ENCODE measurements around the gene IGSF9B. TPM values are rescaled to one million over a fixed set of nuclear protein-coding genes. Genes with fewer than 3 reads are reported as not detected.

Gene IGSF9B
- total RNA-seq, 1 experiment from 2014 or later = not detected

- H3K36me3 ChIP-seq = no peaks in the 10 kb centered on the region
- no peaks in the 10 kb centered on the region for H3K9me3 ChIP-seq (replicated peaks)
- H3K27me3 ChIP-seq (replicated peaks) = no peaks in the 10 kb centered on the region
- H3K4me3 ChIP-seq = no peak overlapping the region
- no peaks in the 10 kb centered on the region for H3K4me1 ChIP-seq (replicated peaks)
- DNase-seq (ENCODE audit: low read depth in 1 of 2, low spot score in 2 of 2) = no peak
- H3K27ac ChIP-seq = no peak overlapping the region
These were observed 89.3 kb downstream of the IGSF9B start for GRCh38 chr11:133867456-133867855.

GRCh38 chr11:133865466-133865865 lies 91.3 kb downstream of the IGSF9B start:
- Histone ChIP-seq H3K4me1 (replicated peaks) (no peaks in the 10 kb centered on the region), H3K4me3 (no peak overlapping the region), H3K36me3 (no peaks in the 10 kb centered on the region), H3K27me3 (replicated peaks) (no peaks in the 10 kb centered on the region), H3K27ac (no peak overlapping the region), H3K9me3 (replicated peaks) (no peaks in the 10 kb centered on the region)
- DNase-seq (ENCODE audit: low read depth in 1 of 2, low spot score in 2 of 2) = no peak

- no peak for DNase-seq (ENCODE audit: low read depth in 1 of 2, low spot score in 2 of 2)
- H3K27me3 ChIP-seq (replicated peaks) = no peaks in the 10 kb centered on the region
- no peak overlapping the region for H3K4me3 ChIP-seq
- H3K4me1 ChIP-seq (replicated peaks) = no peaks in the 10 kb centered on the region
- H3K9me3 ChIP-seq (replicated peaks) = no peaks in the 10 kb centered on the region
- no peak overlapping the region for H3K27ac ChIP-seq
- no peaks in the 10 kb centered on the region for H3K36me3 ChIP-seq
These were observed 92.0 kb downstream of the IGSF9B start for GRCh38 chr11:133864756-133865155.

- H3K27me3 ChIP-seq (replicated peaks) = no peaks in the 10 kb centered on the region
- H3K4me1 ChIP-seq (replicated peaks) = no peaks in the 10 kb centered on the region
- H3K9me3 ChIP-seq (replicated peaks) = no peaks in the 10 kb centered on the region
- no peak overlapping the region for H3K4me3 ChIP-seq
- H3K36me3 ChIP-seq = no peaks in the 10 kb centered on the region
- H3K27ac ChIP-seq = no peak overlapping the region
- DNase-seq (ENCODE audit: low read depth in 1 of 2, low spot score in 2 of 2) = no peak
These were observed 96.6 kb downstream of the IGSF9B start for GRCh38 chr11:133860151-133860550.

Other genes with a start within 250 kb of the IGSF9B start
- not detected in 2 replicates for gene SPATA19, start 111.5 kb downstream of the IGSF9B start, total RNA-seq (2014; rRNA removed; shearing (Covaris generic))
- 1.7 and 2.4 TPM in 2 replicates for gene JAM3, start 112.1 kb upstream of the IGSF9B start, total RNA-seq (2014; rRNA removed; shearing (Covaris generic))